ENCODE data around the gene TRIL.

The TRIL gene, protein sequence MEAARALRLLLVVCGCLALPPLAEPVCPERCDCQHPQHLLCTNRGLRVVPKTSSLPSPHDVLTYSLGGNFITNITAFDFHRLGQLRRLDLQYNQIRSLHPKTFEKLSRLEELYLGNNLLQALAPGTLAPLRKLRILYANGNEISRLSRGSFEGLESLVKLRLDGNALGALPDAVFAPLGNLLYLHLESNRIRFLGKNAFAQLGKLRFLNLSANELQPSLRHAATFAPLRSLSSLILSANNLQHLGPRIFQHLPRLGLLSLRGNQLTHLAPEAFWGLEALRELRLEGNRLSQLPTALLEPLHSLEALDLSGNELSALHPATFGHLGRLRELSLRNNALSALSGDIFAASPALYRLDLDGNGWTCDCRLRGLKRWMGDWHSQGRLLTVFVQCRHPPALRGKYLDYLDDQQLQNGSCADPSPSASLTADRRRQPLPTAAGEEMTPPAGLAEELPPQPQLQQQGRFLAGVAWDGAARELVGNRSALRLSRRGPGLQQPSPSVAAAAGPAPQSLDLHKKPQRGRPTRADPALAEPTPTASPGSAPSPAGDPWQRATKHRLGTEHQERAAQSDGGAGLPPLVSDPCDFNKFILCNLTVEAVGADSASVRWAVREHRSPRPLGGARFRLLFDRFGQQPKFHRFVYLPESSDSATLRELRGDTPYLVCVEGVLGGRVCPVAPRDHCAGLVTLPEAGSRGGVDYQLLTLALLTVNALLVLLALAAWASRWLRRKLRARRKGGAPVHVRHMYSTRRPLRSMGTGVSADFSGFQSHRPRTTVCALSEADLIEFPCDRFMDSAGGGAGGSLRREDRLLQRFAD

DNA sequence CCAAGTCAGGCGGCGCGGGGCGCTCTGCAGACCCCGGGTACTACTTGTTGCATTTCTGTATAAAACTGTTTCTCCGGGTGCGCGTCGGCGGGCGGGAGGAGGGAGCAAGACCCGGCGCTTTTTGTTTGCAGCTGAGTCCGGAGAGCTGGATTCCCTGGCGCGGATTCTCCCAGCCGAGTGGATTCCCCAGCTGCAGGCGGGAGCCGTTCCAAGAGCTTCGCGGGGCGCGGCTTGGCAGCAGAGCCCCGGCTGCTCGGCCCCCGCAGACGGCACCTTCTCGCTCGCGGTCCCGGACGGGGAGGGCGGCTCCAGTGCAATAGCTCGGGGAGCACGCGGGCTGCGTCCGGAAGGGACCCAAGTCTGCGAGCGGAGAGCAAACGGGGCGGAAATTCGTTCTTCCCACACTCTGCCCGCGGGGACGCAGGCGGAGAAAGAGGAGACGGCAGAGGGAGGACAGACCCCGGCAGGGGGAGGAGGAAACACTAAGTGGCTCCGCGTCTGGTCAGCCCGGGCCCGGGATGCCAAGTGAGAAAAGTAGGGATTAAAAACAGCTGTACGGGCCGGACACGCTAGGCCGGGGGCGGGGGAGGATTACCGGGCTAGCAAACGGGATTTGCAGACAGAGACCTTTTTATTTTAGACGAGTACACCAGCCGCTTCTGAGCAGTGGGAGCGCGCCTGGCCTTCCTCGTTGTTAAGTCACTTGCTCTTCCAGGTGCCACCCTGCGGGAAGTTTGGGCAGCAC, at the start of gene TRIL:
TSS of gene TRIL (minus strand) at position 96 of the 745 bp plus-strand sequence. CDS start 284 bp downstream, outside the sequence.
- no peak for DNase-seq

DNA sequence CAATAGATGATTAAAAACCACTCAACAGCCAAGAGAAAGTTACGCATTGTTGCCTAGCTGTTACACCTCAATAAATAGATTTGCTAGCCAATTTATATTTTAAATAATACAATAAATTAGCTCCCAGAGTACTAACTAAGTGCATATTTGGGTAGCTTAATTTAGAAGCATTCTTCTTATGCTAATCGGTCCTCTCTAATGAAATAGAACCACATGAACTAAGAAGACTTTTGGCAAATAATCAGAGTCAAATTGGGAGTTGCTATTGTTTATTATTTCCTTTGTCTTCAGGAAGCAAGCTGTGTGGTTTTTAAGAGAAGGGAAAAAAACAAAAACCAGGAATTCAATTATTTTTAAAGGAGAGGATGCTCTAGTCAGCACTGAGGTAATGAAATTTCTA, 49.0 kb upstream of the TRIL start:
- DNase-seq, result no peak

DNA sequence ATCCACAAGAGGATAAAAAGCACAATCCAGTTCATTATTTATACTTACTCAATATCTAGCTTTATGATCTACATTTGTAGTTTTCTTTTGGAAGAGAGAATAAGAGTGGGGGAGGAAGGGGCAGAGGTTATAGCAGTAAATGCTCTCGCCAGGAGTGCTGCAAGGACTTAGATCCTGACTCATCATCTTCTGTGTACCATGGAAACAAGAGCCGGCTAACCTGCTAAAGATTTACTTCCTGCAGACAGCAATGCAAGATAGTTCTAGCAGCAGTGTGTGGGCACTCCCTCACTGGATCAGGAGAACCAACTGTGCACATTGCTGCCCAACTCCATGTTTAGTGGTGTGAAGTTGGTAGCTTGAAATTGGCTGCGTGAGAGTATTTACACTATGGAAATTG, 47.7 kb upstream of the TRIL start:
- no peak for DNase-seq

DNA sequence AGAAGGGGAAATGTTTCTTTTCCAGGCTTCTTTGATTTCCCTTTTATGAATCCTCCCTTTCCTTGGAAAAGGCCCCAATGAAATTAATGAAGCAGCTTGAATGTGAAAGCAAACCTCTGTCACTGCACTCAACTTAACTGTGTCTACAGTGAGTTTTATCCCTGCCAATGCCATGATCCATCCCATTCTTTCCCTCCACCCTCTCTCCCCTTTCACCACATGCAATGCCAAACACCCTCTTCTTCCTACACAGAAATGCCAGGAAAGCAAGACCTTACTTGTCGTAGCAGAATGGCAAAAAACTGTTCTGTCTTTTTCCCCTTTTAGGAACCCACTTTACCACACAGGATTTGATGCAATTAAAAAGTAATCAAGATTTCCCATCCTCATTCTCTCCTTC, 47.3 kb upstream of the TRIL start:
- no peak for DNase-seq

DNA sequence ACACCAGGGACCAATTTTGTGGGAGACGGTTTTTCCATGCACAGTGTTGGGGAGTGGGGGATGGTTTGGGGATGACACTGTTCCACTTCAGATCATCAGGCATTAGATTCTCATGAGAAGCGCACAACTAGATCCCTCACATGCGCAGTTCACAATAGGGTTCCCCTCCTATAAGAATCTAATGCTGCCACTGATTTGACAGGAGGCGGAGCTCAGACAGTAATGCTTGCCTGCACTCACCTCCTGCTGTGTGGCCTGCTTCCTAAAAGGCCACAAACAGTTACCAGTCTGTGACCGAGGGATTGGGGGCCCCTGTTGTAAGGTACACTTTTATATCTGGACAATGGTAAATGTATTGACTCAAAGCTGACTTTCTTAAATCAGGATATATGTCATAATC, 45.6 kb upstream of the TRIL start:
- no peak for DNase-seq

DNA sequence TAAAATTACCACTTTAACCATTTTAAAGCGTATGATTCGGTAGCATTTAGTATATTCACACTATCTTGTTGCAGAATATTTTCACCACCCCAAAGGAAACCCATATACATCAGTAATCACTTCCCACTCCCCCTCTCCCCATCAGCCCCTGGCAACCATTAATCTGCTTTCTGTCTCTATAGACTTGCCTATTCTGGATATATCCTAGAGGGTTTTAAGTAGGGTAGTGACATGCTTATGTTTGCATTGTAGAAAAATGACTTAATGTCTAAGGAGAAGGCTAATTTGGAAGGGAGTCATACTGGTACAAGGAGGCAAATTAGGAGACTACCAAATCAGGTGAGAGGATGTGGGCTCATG, 42.6 kb upstream of the TRIL start:
- no peak for DNase-seq

DNA sequence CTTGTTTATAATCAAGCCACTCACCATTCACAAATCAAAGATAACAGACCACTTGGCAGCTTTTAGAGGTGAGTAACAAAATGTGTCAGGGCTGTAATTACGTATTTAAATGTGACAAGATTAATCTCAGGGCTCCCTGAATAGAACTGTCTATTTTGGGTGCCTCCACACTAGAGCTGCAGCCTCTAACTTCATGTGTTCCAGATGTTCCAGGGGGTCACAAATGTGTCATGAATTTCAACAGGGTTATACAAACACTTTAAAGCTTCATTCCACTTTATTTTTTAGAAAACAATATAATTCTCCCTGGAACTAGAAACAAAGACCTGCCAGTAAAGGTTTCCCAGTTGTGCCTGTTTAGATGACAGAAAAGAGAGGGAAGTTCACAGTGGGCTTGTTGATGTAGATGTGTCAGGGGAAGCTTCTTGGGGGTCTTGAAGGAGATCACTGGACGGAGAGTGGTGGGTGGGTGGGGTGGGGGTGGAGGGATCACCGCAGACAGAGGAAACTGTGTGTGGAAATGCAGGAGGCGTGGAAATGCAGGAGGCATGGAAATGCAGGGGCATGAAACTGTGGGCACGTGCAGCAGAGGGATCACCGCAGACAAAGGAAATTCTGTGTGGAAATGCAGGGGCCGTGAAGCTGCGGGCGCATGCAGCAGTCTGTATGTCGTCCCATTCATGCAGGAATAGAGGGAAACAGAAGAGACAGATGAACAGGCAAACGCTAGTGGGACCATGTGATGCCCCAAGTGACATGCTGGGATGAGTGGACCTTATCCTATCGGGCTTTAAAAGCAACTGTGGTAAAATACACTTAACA, 42.0 kb upstream of the TRIL start:
- DNase-seq, result no peak

DNA sequence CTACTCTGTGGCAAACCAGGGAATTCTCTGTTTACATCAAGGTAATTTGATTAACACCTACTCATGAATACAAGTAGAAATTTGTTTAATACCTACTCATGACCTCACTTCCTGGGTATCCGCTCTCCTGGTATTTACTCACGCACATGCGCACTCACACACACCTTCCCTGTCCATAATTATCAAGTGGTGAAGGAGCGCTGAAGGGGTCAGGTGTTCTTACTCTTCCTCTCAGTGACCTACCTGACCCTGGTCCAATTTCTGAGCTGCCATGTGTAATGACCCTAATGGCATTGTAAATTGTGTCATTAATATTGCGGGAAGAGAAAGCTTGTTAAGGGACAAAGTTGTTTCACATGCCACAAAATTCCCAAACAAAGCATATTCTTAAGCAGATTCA, 41.3 kb upstream of the TRIL start:
- DNase-seq, result no peak

DNA sequence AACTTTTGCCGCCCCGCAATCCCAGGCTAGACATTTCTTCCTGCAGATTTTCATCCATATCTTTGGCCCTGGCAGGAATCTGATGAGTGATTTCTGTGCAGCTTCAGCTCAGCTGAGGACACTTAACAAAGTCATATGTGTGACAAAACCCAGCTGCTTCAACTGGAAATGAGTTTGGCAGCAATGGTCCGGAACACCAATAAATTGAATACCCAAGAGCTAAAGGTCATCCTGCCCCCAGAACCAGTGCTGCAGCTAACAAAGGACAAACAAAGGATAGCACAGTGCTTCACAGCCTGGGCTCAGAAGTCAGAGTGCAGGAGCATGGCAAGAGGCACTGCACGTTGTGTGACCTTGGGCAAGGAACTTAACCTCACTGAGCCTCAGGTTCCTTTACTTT, 40.0 kb upstream of the TRIL start:
- DNase-seq, result no peak

DNA sequence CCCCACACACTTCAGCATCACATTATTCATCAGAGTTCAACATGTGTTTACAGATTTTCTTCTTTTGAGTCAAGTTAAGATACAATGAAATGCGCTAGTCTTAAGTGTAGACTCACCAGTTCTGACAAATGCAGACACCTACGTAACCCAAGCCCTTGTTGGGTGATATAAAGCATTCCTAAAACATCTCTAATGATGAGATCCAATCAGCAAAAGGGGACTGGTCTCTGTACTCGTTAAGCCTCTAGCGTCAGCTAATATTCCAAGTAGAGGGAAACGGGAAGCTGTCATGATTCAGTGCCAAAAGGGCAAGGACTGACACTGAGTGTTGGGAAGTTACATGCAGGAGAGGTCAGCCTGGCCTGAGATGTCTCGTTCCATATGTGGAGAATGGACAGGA, 38.7 kb upstream of the TRIL start:
- no peak for DNase-seq

DNA sequence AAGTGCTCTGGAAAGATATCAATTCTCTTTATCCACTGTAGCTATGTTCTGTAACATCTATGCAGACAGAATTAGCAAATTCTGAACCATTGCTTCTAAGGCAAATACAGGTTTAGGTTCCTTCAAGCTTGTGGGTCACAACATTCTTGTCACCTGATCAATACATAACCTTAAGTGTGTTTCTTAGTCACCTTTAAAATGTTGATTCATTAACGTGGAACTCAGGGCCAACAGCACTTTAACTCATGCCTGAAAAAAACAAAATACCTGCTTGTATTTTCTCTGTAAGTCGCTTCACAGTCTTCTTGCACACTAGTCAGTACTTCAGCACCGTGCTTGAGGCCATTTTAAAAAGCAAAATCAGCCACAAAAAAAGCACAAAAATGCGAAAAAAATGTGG, 35.2 kb upstream of the TRIL start:
- no peak for DNase-seq

DNA sequence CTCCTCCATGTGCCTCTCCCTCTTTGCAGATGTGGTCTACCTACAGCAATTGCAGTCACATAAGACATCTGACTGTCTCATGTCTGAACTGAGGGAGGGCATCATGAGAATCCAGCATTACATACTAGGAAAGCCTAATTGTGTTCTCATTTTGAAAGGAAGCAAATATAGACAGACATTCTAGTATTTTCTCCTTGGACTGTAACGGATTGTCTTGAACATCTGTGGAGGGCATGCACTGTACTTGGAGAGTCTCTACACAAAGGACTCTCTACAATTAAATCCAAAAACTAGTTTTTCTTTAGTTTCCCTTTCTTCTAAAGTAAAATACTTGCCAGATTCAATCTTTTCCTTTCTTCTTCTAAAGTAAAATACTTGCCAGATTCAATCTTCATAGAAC, 34.7 kb upstream of the TRIL start:
- DNase-seq, result no peak

DNA sequence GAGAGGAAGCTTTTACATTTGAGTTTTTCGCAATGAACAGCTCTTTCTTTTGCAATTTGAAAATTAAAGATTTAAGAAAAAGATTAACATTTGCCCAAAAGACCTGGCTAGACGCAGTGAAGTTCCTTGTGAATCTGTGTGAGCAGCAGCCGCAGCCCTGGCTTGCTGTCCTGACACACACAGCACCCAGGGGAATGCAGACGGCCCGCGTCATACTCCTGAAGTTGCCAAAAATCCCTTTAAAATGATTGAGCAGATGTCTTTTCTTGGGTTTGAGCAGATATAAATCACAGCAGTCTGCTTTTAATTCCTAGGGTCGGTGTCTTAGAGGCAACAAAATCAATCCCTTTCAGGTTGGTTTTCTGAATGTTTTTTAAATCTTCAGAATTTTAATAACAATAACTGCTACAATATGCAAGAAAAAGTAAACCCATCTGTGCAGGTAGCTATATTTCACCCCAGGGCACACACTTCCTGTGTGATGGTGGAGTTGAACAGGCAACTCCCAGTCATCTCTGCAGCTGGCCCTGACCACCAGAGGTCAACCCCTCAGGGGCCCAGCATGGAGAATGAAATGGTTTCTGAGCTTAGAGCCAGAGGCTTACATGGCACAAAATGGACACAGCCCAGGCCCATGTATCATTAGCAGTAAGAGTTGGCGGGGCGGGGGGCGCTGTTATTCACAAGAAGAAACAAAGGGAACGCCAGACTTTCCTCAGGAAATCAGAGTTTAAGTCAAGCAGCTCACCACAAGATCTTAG, 32.2 kb upstream of the TRIL start:
- DNase-seq, result no peak

DNA sequence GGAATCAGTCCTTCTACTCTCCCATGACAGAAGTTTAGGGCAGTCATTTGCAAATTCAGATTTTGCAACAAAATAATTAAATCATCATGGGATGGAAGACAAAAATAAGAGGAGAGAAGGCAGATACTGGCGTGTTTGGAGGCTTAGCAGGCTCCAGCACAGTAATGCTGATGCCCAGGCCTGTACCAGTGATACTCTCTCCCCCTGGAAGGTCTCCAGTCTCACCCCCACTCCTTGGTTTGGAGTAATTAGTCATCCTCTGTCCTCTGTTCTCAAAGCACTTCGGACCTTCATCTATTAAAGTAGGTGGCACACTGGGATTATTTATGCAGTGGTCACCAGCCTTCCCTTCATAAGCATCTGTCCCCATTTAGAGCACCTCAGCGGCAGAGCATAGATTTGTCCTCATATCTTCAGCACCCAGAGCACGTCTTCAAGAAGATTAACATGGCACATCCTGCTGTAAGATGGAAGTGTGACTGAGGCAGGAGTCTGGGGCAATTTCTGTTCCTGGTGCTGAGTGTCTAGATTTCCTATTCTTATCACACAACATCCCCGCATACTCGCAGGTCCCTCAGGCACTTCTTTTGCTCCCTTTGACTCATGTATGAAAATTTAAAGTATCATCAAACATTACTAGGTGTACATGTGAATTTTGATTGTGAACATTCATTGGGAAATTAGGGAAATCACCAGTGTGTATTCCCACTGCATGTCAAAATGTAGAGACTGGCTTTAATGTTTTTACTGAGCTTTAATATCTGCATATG, 31.3 kb upstream of the TRIL start:
- DNase-seq, result no peak

DNA sequence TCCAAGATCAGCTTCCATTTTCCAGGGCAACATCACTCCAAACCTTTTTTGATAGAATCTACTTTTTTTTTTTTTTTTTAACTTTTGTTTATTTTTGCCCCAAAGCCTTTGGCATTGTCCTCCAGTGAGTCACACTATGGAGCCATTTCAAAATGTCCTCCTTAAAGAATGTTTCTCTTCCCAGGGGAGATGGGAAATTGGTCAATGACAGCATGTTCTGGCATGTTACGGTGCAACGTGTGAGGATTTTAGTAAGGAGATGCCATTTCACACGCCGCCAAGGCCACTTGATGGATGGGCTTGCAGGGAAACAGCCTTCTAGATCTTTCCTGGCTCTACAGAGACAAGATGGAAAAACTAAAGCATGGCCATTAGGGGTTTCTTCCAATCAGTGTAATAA, 30.7 kb upstream of the TRIL start:
- no peak for DNase-seq

DNA sequence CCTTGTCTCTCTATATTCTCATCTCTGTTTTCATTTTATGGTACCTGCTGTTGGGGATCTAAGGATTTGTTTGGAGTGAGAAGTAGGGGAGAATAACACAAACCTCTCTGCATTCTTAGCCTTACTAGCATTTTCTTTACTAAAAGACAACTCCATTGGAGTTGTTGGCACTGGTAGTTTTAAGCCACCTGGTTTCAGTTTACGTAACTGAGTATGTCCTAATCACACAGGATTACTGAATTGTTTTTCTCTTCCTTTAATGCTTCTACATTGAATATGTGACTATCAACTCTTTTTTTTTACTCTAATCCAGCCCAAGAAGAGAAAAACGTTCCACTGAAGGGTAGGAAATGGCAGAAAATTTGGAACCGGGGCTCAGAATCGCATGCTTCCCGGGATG, 30.0 kb upstream of the TRIL start:
- DNase-seq, result no peak

DNA sequence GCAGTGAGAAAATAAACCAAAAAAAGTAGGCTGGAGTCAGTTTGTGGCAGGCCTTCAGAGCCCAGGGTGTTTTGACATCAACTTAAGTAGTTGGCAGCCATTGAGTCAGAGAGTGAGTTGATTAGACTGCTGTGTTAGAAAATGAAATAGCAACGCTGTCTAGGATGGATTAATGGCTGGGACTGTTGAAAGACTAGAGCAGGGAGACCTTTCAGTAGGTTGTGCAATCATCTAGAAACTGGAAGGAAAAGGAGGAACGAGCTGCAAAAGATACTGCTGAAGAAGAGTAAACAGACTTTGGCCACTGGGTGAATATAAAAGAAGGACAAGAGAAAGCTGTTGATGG, 28.6 kb upstream of the TRIL start:
- no peak for DNase-seq

DNA sequence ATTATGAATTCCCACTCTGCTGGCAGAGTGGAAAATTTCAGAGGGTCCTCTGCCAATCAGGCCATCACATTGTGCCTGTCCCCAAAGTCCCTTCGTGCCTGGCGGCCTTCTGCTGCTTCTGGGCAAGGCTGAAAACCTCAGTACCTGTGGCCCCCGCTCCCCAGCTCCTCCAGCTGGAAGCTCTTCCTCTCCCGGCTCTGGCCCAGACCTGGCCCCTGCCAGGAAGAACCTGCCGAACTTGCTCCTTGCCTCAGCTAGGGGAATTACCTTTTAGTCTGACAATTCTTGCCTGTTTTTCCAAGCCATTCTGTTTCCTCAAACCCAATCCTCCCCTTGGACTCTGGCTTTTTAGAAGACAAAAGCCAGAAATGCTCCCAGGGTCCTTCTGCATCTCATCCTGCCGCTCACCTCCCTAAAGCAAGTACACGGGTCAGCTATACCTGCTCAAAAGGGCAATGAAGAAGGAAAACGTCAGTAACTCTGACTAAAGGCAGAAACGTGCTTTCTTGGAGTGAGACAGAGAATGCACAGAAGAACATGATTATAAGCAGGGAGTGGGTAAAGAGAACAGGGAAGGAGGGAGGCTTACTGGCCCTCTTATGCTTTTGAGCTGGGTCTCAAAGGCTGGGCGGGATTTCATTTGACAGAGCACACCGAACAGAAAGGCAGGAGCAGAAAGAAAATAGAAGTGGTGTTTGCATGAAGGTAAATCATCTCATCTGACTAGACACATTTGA, 28.1 kb upstream of the TRIL start:
- no peak for DNase-seq

DNA sequence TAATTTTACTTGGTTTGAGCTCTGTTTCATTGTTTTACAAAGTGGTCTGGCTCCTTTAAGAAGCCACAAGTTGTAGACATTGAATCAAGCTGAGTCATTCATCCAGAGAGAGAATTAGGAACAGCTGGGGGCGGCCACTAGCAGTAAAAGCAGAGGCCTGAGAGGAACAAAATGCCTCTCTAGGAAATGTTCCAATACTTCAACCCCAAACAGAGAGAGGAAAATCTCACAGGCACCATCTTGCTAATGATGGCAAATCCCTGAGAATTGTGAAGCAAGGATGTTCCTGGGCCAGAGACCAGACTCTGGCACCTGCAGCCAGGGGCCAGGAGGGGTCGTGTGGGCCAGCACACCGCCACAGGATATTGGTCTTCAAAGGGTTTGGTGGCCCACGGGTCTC, 26.5 kb upstream of the TRIL start:
- DNase-seq, result no peak

DNA sequence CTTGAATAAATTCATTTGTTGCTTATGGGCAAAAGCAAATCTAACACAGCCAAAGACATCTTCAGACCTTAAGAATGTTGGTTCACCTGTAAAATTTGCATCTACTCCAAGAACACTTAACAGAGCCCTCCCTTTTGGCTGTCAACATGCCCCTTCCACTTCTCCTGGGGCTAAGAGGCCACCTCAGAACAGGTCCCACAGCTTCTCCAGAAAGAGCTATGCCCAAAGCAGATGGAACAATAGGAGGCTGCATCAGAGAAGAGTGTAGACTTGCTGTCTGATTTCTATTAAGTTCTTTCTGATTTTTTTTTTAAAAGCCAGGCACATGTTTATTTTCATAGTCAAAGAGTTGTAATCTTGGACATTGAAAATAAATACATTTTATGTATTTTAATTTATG, 26.1 kb upstream of the TRIL start:
- no peak for DNase-seq

Measured in activated CD4-positive, alpha-beta T cell treated with anti-CD3 and anti-CD28 coated beads, Interleukin-2, amount 50 U/mL, for 1 hour (primary cell).